Renal cortex interstitium (tissue), 3 donors: ENCODE data around the gene PDGFB. TPM values are rescaled to one million over a fixed set of nuclear protein-coding genes. Genes with fewer than 3 reads are reported as not detected.

Source experiments
- polyA plus RNA-seq, 3 donors: library from polyadenylated mRNA; unstranded; fragments of 120-200 nt; gene quantifications; one replicate each; pipeline ENCODE4 v1.2.1, GENCODE V29; 2013; ENCODE audit not compliant: insufficient read length in 3 of 3

PDGFB gene
- polyA plus RNA-seq, 3 donors, result 11.3 to 15.9 (median 15.6) TPM

Other genes starting within 250 kb of the PDGFB start
- gene APOBEC3C, start 230.7 kb downstream of the PDGFB start, polyA plus RNA-seq, result 10 to 100 TPM in 2 of 3 donors, 1 to 10 TPM in 1; 9.6 to 10.6 (median 10.2) TPM
- 1 to 10 TPM in 2 of 3 donors, under 1 TPM in 1; 0.46 to 1.8 (median 1.2) TPM for gene APOBEC3D, start 223.9 kb downstream of the PDGFB start, polyA plus RNA-seq
- 1 to 10 TPM; 7.6 to 9.7 (median 8.2) TPM for gene APOBEC3F, start 204.1 kb downstream of the PDGFB start, polyA plus RNA-seq
- gene APOBEC3G, start 167.7 kb downstream of the PDGFB start, polyA plus RNA-seq, result 1 to 10 TPM; 5.5 to 8.8 (median 8.3) TPM
- under 1 TPM in 2 of 3 donors, not detected in 1; 0.13 to 0.26 TPM for gene APOBEC3H, start 147.7 kb downstream of the PDGFB start, polyA plus RNA-seq
- gene CBX7, start 92.3 kb downstream of the PDGFB start, polyA plus RNA-seq, result 10 to 100 TPM in 1 of 3 donors, 1 to 10 TPM in 2; 7.1 to 13.8 (median 8.1) TPM
- 1,000 to 10,000 TPM; 2,961 to 3,304 (median 3,137) TPM for gene RPL3, start 74.6 kb upstream of the PDGFB start, polyA plus RNA-seq
- 10 to 100 TPM; 15.7 to 28.4 (median 23.7) TPM for gene SYNGR1, start 105.0 kb upstream of the PDGFB start, polyA plus RNA-seq
- 10 to 100 TPM; 21.1 to 33.0 (median 30.7) TPM for gene TAB1, start 154.8 kb upstream of the PDGFB start, polyA plus RNA-seq
- gene MGAT3, start 212.0 kb upstream of the PDGFB start, polyA plus RNA-seq, result 10 to 100 TPM; 20.8 to 33.3 (median 22.0) TPM